GM21576 (cell line): ENCODE results near the gene ANO10.
"Not testable (repeated sequence)": the region's sequence is repeated elsewhere in the genome, so short reads cannot be mapped to it uniquely, and the experiment has no call there.

Source experiments
- ATAC-seq: cut with Tn5 transposase; IDR thresholded peaks from one replicate; pipeline ENCODE4 v1.9.1; 2021; ENCODE audit warnings: mild to moderate bottlenecking, moderate library complexity; ENCODE audit not compliant: unreplicated experiment

The ANO10 gene

GRCh38 chr3:43362183-43362582 lies 259.6 kb downstream of the ANO10 start:
- ATAC-seq: no peak

- no peak for ATAC-seq
Measured at GRCh38 chr3:43361077-43361476, 260.7 kb downstream of the ANO10 start.

GRCh38 chr3:43356033-43356432 lies 265.8 kb downstream of the ANO10 start:
- not testable (repeated sequence) for ATAC-seq

- no peak for ATAC-seq
Measured at GRCh38 chr3:43353923-43354670, 267.7 kb downstream of the ANO10 start.

- ATAC-seq: no peak
Measured at GRCh38 chr3:43353393-43353792, 268.4 kb downstream of the ANO10 start.

- ATAC-seq: no peak
Measured at GRCh38 chr3:43349716-43350115, 272.1 kb downstream of the ANO10 start.

- ATAC-seq: no peak
Measured at GRCh38 chr3:43348852-43349574, 272.8 kb downstream of the ANO10 start.

- no peak for ATAC-seq
Measured at GRCh38 chr3:43348350-43348749, 273.5 kb downstream of the ANO10 start.

GRCh38 chr3:43347774-43348173 lies 274.0 kb downstream of the ANO10 start:
- no peak for ATAC-seq

- ATAC-seq: no peak
Measured at GRCh38 chr3:43346978-43347749, 274.6 kb downstream of the ANO10 start.

- no peak for ATAC-seq
Measured at GRCh38 chr3:43345877-43346276, 275.9 kb downstream of the ANO10 start.

GRCh38 chr3:43345246-43345645 lies 276.6 kb downstream of the ANO10 start:
- ATAC-seq: no peak

- ATAC-seq: no peak
Measured at GRCh38 chr3:43344520-43344919, 277.3 kb downstream of the ANO10 start.

- no peak for ATAC-seq
Measured at GRCh38 chr3:43343815-43344214, 278.0 kb downstream of the ANO10 start.

GRCh38 chr3:43343185-43343584 lies 278.6 kb downstream of the ANO10 start:
- no peak for ATAC-seq

GRCh38 chr3:43341788-43342187 lies 280.0 kb downstream of the ANO10 start:
- ATAC-seq: no peak

GRCh38 chr3:43340403-43340802 lies 281.4 kb downstream of the ANO10 start:
- no peak for ATAC-seq

- no peak for ATAC-seq
Measured at GRCh38 chr3:43338295-43338694, 283.5 kb downstream of the ANO10 start.

GRCh38 chr3:43335799-43336198 lies 286.0 kb downstream of the ANO10 start:
- ATAC-seq: no peak

GRCh38 chr3:43334976-43335375 lies 286.8 kb downstream of the ANO10 start:
- ATAC-seq: no peak

GRCh38 chr3:43331381-43331780 lies 290.4 kb downstream of the ANO10 start:
- no peak for ATAC-seq

- ATAC-seq: no peak
Measured at GRCh38 chr3:43330981-43331380, 290.8 kb downstream of the ANO10 start.
